Stimulated activated naive CD4-positive, alpha-beta T cell (primary cell): Measurements from ENCODE around the gene NR2F1-AS1.
"Not testable (repeated sequence)": the region's sequence is repeated elsewhere in the genome, so short reads cannot be mapped to it uniquely, and the experiment has no call there.

Experiments
- DNase-seq, 6 experiments: peaks; one replicate each; lab custom pipeline; 2025; lab: John Stamatoyannopoulos, UW

The NR2F1-AS1 gene

DNA sequence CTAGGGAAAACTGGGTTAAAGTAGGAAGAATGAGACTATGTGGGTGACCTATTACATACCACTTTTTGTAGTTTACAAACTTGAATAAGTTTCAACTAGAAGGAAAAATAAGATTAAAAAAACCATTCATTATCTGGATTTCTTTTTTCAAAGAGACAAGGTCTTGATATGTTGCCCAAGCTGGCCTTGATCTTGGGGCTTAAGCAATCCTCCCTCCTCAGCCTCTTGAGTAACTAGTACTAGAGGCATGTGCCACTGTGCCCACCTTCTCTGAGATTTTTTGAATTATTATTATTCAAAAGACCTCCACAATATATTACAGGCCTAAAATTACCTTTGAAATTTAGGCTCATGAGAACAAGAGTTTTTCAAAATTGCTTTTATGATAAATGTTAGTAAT lies 63.2 kb downstream of the NR2F1-AS1 start:
- no peak for DNase-seq

- no peak for DNase-seq
Measured at GRCh38 chr5:93513298-93513697, 67.7 kb downstream of the NR2F1-AS1 start.

DNA sequence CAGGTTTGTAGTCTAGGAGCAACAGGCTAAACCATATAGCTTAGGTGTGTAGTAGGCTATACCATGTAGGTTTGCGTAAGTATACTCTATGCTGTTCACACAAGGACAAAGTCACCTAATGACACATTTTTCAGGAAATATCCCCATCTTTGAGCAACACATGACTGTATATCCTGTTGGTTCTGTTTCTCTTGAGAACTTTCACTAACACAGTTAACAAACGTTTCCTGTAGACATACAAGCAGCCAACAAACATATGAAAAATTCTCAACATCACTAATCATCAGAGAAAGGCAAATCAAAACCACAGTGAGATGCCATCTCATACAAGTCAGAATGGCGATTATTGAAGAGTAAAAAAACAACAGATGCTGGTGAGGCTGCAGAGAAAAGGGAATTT lies 68.2 kb downstream of the NR2F1-AS1 start:
- no peak for DNase-seq

DNA sequence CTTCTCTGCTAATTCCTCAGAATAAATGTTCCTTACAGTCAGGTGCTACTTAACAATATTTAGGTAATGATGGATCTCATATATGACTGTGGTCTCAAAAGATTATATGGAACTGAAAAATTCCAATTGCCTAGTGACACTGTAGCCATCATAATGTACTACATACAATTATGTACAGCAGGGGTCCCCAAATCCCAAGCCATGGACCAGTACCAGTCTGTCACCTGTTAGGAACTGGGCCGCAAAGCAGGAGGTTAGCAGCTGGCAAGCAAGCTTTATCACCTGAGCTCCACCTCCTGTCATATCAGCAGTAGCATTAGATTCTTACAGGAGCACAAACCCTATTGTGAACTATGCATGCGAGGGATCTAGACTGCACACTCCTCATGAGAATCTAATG lies 69.6 kb downstream of the NR2F1-AS1 start:
- no peak for DNase-seq

GRCh38 chr5:93510626-93511380 lies 70.2 kb downstream of the NR2F1-AS1 start:
- no peak for DNase-seq

- DNase-seq, result not testable (repeated sequence)
Measured at GRCh38 chr5:93505553-93505952, 75.5 kb downstream of the NR2F1-AS1 start.

GRCh38 chr5:93503598-93504067 lies 77.4 kb downstream of the NR2F1-AS1 start:
- DNase-seq, result no peak

DNA sequence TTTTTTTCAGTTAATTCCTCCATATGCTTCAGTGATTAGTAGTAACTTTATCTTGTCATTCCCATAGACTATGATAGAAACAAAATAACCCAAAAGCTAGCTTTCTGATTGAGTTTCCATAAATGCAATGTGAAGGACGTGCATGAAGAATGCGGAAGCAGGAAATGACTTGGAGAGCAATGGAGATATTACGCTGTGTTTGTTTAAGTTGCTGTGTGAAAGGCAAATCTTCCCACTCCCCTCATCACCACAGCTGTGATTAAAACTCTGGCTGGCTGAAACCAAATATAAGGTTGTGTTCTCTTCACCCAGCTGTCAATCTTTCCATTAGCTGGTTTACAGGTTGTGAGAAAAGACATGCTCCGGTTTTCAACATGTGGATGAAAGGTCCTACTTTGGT lies 83.9 kb downstream of the NR2F1-AS1 start:
- no peak for DNase-seq

GRCh38 chr5:93479982-93480509 lies 101.0 kb downstream of the NR2F1-AS1 start:
- no peak for DNase-seq

- DNase-seq, result no peak
Measured at GRCh38 chr5:93477816-93478215, 103.2 kb downstream of the NR2F1-AS1 start.

DNA sequence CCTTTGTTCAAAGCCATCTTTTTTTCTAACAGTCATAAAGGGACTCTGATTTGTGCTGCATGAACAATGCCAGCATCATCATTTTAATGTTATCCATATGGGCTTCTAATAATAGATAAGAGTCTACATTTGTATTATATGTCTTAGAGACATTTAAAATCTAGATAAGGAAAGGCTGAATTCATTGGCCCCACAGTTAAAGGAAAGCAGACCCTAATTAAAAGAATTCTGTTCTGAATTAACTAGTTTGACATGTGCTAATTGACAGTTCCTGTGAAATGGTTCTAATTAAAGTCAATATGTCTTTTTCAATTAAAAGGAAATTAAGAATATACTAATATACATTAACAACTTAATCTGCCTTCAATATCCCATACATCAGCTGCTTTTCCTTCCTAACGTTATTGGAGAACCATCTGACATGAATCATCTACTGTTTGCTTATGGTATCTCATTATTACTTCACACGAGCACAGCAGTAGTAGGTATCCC lies 104.7 kb downstream of the NR2F1-AS1 start:
- DNase-seq, result no peak

DNA sequence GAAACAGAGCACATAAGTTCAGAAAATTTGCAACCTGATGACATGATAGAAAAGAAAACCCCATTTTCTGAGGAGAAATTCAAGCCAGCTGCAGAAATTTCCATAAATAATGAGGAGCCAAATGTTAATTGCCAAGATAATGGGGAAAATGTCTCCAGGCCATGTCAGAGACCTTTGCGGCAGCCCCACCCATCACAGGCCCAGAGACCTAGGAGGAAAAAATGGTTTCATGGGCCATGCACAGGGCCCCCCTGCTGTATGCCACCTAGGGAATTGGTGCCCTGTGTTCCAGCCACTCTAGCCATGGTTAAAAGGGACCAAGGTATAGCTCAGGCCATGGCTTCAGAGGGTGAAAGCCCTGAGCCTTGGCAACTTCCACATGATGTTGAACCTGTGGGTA lies 118.1 kb downstream of the NR2F1-AS1 start:
- no peak for DNase-seq

GRCh38 chr5:93461756-93462155 lies 119.3 kb downstream of the NR2F1-AS1 start:
- no peak for DNase-seq

- DNase-seq, result no peak
Measured at GRCh38 chr5:93460286-93460685, 120.7 kb downstream of the NR2F1-AS1 start.

DNA sequence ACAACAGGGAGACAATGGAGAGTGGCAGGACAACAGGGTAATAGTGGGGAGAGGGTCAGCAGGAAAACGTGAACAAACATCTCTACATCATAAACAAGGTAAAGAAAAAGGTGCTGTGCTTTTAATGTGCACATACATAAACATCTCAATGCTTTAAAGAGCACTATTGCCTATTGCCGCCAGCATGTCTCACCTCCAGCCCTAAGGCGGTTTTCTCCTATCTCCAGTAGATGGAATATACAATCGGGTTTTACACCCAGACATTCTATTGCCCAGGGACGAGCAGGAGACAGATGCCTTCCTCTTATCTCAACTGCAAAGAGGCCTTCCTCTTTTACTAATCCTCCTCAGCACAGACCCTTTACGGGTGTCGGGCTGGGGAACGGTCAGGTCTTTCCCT lies 124.2 kb downstream of the NR2F1-AS1 start:
- DNase-seq, result not testable (repeated sequence)

DNA sequence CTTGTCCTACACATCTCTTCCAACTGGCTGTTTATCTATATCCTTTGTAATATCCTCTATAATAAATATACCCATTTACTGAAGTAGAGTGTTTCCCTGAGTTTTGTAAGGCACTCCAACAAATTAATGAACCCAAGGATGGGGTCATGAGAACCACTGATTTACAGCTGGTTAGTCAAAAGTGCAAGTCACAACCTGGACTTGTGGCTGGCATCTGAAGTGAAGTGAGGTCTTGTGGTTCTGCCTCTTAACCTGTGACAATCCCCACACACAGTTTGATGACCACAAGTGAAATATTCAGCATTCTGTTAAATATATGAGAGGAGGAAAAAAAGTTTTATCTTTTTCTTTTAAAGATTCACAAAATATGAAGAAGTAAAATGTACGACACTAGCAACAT lies 126.1 kb downstream of the NR2F1-AS1 start:
- DNase-seq, result no peak

DNA sequence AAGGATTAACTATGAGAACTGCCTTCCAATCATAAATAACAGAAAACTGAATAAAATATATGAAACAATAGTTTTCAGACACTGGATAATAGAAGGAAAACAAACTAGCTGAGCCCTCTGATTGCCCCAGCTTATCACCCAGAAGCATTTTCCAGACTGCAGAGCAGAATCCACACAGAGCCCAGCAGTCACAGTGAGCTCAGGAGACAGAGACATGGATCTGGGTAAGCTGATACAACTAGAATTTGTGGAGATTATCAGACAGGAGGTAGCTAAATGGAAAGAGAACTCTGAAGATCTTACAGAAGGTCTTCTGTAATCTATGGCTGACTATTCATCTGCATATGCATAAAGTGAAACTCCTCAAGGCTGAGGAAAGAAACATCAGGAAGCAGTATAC lies 128.8 kb downstream of the NR2F1-AS1 start:
- no peak for DNase-seq

DNA sequence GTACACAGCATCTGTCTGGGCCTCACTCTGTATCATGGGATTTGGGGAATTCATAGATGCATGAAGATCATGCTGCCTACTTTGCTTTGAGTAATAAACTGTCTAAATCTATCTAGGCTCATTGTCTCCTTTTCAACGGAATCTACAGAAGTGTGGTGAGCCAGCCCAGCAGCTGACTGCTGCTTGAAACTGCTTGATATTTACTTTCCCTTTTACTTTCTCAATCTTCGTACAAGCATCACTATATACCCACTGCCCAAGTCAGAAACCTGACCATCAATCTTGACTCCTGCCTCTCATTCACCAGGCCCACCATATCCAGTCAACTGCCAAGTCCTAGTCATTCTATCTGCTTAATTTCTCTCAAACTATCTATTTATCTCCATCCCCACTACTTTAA lies 142.9 kb downstream of the NR2F1-AS1 start:
- DNase-seq, result no peak

DNA sequence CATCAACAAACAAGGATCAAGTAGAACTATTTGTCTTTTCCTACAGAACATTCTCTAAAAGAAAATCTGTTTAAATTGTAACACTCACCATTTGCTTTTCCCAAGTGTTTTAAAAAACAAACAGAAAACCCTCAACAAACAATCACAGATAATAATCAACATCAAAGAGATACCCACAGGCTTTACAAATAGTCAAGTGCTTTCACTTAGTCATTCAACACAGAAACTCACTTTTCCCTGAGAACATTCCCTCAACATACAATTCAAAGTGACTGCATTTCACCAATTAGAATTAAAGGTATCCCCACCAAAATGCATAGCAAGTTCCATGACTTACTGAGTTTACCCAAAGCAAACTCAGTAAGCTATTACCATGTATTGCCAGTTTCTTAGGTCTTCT lies 144.9 kb downstream of the NR2F1-AS1 start:
- DNase-seq, result no peak

DNA sequence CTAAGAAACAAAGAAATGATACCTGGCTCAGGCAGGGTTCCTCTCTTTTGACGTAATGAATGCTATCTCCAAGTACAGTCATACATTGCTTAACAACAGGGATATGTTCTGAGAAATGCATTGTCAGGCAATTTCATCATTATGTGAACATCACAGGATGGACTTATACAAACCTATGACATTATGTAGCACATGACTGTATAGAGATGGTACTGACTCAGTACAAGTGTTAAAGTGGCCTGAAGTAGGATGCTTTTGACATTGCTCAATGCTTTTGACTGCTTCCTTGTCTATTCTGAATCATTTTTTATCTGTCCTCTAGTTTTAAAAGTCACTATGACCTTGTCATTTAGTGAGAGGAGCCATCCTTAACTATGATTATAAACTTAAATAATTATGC lies 147.6 kb downstream of the NR2F1-AS1 start:
- no peak for DNase-seq

DNA sequence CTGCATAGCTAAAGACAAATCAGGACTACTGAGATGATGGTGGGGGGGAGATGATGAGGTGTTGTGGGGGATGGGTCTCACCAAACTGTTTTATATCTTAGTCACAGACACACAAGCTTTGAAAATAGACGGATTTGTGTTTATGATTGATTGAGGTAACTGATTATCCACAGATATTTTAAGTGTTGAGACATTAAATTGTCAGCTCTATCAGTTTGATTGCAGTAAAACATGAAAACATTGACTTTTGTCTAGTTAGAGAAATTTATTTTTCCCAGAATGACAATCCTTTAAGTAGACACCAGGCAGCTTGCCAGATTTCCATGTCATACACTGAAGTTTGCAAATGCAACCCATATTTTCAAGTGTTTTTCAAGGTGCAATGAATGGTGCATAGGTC lies 149.8 kb downstream of the NR2F1-AS1 start:
- DNase-seq, result no peak

DNA sequence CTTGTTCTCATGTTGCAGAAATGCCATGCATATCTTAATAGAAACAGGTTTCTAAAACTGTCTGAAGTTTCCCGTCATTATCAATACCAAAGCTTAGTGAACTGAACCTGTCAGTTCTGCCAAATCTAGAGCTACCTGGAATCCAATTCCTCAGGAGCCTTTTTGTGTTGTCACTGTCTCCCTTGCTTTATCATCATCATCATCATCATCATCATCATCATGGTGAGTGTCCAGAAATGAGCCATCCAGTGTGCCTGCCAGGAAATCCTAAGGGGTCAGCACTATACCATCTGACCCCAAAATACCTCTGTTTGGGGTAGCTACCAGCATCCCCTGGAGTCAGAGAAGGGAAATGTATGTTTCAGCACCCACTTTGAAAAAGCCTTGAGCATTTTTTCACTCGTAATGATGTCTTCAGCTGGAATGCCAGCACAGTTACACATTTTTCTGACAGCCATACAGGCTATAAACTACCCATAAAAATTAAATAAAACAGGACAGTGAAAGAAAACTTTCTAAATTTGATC lies 150.3 kb downstream of the NR2F1-AS1 start:
- DNase-seq, result no peak

DNA sequence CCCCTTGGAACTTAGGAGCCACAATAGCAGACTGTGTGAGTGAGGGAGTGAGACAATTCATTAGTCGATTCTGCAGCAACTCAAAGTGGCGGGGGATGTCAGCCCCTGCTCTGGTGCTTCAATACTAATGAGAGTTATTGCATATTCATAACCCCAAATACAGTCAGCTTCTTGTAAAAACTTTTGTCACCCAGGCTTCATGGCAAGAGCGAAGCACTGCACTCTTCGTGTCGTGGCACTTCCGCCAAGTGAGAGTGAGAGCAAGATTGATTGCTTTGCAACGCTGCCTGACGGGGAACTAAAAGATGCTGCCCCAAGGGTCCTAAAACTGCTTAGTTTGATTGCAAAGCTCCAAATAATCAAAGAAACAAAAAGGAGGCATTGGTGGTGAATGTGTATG lies 150.9 kb downstream of the NR2F1-AS1 start:
- DNase-seq, result no peak

GRCh38 chr5:93428868-93429267 lies 152.2 kb downstream of the NR2F1-AS1 start:
- no peak for DNase-seq
